ENCODE data around the gene STIM2.

- no peak for TF ChIP-seq POLR2A (IDR thresholded peaks at IDR 0.05; ENCODE audit: low read depth)
- TF ChIP-seq EP300 (IDR thresholded peaks at IDR 0.05), result no peak
- TF ChIP-seq, protein P1, sequence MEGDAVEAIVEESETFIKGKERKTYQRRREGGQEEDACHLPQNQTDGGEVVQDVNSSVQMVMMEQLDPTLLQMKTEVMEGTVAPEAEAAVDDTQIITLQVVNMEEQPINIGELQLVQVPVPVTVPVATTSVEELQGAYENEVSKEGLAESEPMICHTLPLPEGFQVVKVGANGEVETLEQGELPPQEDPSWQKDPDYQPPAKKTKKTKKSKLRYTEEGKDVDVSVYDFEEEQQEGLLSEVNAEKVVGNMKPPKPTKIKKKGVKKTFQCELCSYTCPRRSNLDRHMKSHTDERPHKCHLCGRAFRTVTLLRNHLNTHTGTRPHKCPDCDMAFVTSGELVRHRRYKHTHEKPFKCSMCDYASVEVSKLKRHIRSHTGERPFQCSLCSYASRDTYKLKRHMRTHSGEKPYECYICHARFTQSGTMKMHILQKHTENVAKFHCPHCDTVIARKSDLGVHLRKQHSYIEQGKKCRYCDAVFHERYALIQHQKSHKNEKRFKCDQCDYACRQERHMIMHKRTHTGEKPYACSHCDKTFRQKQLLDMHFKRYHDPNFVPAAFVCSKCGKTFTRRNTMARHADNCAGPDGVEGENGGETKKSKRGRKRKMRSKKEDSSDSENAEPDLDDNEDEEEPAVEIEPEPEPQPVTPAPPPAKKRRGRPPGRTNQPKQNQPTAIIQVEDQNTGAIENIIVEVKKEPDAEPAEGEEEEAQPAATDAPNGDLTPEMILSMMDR (IDR thresholded peaks at IDR 0.05), result no peak
These were observed 198.8 kb downstream of the STIM2 start for GRCh38 chr4:27059446-27059845.

Data from esophagus muscularis mucosa (tissue), 4 donors.